ENCODE measurements around the gene DCUN1D2.

The DCUN1D2 gene

GRCh38 chr13:113447596-113447995 lies 42.9 kb downstream of the DCUN1D2 start:
- no peak overlapping the region for H3K4me3 ChIP-seq (ENCODE audit: low read depth, low read length)
- TF ChIP-seq CTCF (IDR thresholded peaks at IDR 0.05; ENCODE audit: borderline replicate concordance, insufficient read depth, low read depth, low read length), result no peak

GRCh38 chr13:113446488-113446854 lies 44.0 kb downstream of the DCUN1D2 start:
- H3K4me3 ChIP-seq (ENCODE audit: low read depth, low read length), result no peak overlapping the region
- TF ChIP-seq CTCF (IDR thresholded peaks at IDR 0.05; ENCODE audit: borderline replicate concordance, insufficient read depth, low read depth, low read length), result no peak

- TF ChIP-seq CTCF (IDR thresholded peaks at IDR 0.05; ENCODE audit: borderline replicate concordance, insufficient read depth, low read depth, low read length), result no peak
- H3K4me3 ChIP-seq (ENCODE audit: low read depth, low read length), result no peak overlapping the region
Observed at GRCh38 chr13:113445791-113446487, 44.6 kb downstream of the DCUN1D2 start.

GRCh38 chr13:113443991-113444390 lies 46.5 kb downstream of the DCUN1D2 start:
- no peak overlapping the region for H3K4me3 ChIP-seq (ENCODE audit: low read depth, low read length)
- TF ChIP-seq CTCF (IDR thresholded peaks at IDR 0.05; ENCODE audit: borderline replicate concordance, insufficient read depth, low read depth, low read length), result no peak

- no peak overlapping the region for H3K4me3 ChIP-seq (ENCODE audit: low read depth, low read length)
- TF ChIP-seq CTCF (IDR thresholded peaks at IDR 0.05; ENCODE audit: borderline replicate concordance, insufficient read depth, low read depth, low read length), result no peak
Observed at GRCh38 chr13:113442985-113443362, 47.5 kb downstream of the DCUN1D2 start.

- H3K4me3 ChIP-seq (ENCODE audit: low read depth, low read length), result no peak overlapping the region
- no peak for TF ChIP-seq CTCF (IDR thresholded peaks at IDR 0.05; ENCODE audit: borderline replicate concordance, insufficient read depth, low read depth, low read length)
Observed at GRCh38 chr13:113442354-113442984, 48.0 kb downstream of the DCUN1D2 start.

GRCh38 chr13:113441661-113442060 lies 48.9 kb downstream of the DCUN1D2 start:
- no peak overlapping the region for H3K4me3 ChIP-seq (ENCODE audit: low read depth, low read length)

More at GRCh38 chr13:113441661-113442060, 48.9 kb downstream of the DCUN1D2 start:
- no peak for TF ChIP-seq CTCF (IDR thresholded peaks at IDR 0.05; ENCODE audit: borderline replicate concordance, insufficient read depth, low read depth, low read length)
